MM.1S (cell line): Measurements from ENCODE around the gene TP53AIP1.

Experiments
- DNase-seq: peaks from one replicate; pipeline ENCODE4 v3.0.0-alpha.2; 2015
- H2AFZ ChIP-seq: fragments of 300-600 bp; sonication (generic); 2 replicates; pipeline ENCODE4 v1.6.0; 2016; ENCODE audit warnings: antibody characterized with exemption, low read length
- H3F3A ChIP-seq: fragments of 300-600 bp; sonication (generic); 2 replicates; pipeline ENCODE4 v1.6.1; 2016; ENCODE audit warnings: mild to moderate bottlenecking, antibody characterized with exemption, low read length, moderate library complexity, mixed read lengths; ENCODE audit not compliant: insufficient read depth
- H3K27ac ChIP-seq: fragments of 300-600 bp; sonication (generic); 2 replicates; pipeline ENCODE4 v1.5.1; 2016; ENCODE audit warnings: mild to moderate bottlenecking, low read length
- H3K27me3 ChIP-seq: fragments of 300-600 bp; sonication (generic); replicated peaks from 2 replicates; pipeline ENCODE4 v1.6.0; 2016; ENCODE audit warnings: low read length; ENCODE audit not compliant: insufficient read depth
- H3K36me3 ChIP-seq: fragments of 300-600 bp; sonication (generic); replicated peaks from 2 replicates; pipeline ENCODE4 v1.6.1; 2016; ENCODE audit warnings: mild to moderate bottlenecking, low read length, mixed read lengths; ENCODE audit not compliant: insufficient read depth
- H3K4me1 ChIP-seq: fragments of 300-600 bp; sonication (generic); 2 replicates; pipeline ENCODE4 v1.6.1; 2016; ENCODE audit warnings: low read length, mixed read lengths
- H3K4me2 ChIP-seq: fragments of 300-600 bp; sonication (generic); 2 replicates; pipeline ENCODE4 v1.6.0; 2016; ENCODE audit warnings: low read depth, low read length
- H3K4me3 ChIP-seq: fragments of 300-600 bp; sonication (generic); 2 replicates; pipeline ENCODE4 v1.5.1; 2016; ENCODE audit warnings: low read length, mixed read lengths
- H3K79me2 ChIP-seq: fragments of 300-600 bp; sonication (generic); 2 replicates; pipeline ENCODE4 v1.6.1; 2016; ENCODE audit warnings: mixed run types, low read length, mixed read lengths
- H3K9ac ChIP-seq: fragments of 300-600 bp; sonication (generic); 2 replicates; pipeline ENCODE4 v1.6.1; 2016; ENCODE audit warnings: low read length, mixed read lengths
- H3K9me2 ChIP-seq: fragments of 300-600 bp; sonication (generic); replicated peaks from 2 replicates; pipeline ENCODE4 v1.6.1; 2016; ENCODE audit warnings: mild to moderate bottlenecking, low read length, mixed read lengths; ENCODE audit not compliant: insufficient read depth
- H3K9me3 ChIP-seq: fragments of 300-600 bp; sonication (generic); replicated peaks from 2 replicates; pipeline ENCODE4 v1.6.1; 2016; ENCODE audit warnings: mild to moderate bottlenecking, low read length, mixed read lengths; ENCODE audit not compliant: insufficient read depth
- H4K20me1 ChIP-seq: fragments of 300-600 bp; sonication (generic); 2 replicates; pipeline ENCODE4 v1.6.1; 2016; ENCODE audit warnings: mild to moderate bottlenecking, low read length, moderate library complexity, mixed read lengths; ENCODE audit not compliant: insufficient read depth
- CTCF ChIP-seq: fragments of 300-600 bp; sonication (generic); IDR thresholded peaks from 2 replicates; pipeline ENCODE4 v1.5.1; 2016; ENCODE audit warnings: antibody characterized with exemption, low read length, mixed read lengths
- EZH2 ChIP-seq: fragments of 300-600 bp; sonication (generic); optimal IDR thresholded peaks from 2 replicates; pipeline ENCODE3; 2017; ENCODE audit warnings: low read depth, mild to moderate bottlenecking, antibody characterized with exemption, low read length, mixed read lengths
- EZH2phosphoT487 ChIP-seq: fragments of 300-600 bp; sonication (generic); IDR thresholded peaks from 2 replicates; pipeline ENCODE4 v1.6.1; 2018; ENCODE audit warnings: antibody characterized with exemption, low read length

Gene TP53AIP1

GRCh38 chr11:128911239-128911638 is 31.4 kb downstream of the TP53AIP1 start:
- Histone ChIP-seq H3F3A (no peaks in the 10 kb centered on the region), H3K79me2 (no peaks in the 10 kb centered on the region), H4K20me1 (no peaks in the 10 kb centered on the region), H3K4me3 (no peak overlapping the region), H3K9me3 (no peaks in the 10 kb centered on the region), H3K36me3 (no peaks in the 10 kb centered on the region), H3K27me3 (no peaks in the 10 kb centered on the region), H3K9ac (no peak overlapping the region), H3K4me1 (no peaks in the 10 kb centered on the region), H3K27ac (no peak overlapping the region), H3K4me2 (no peak overlapping the region), H3K9me2 (no peaks in the 10 kb centered on the region), H2AFZ (no peak overlapping the region)
- DNase-seq = no peak
- TF ChIP-seq EZH2phosphoT487 (no peak), EZH2 (no peak), CTCF (no peak)

DNA sequence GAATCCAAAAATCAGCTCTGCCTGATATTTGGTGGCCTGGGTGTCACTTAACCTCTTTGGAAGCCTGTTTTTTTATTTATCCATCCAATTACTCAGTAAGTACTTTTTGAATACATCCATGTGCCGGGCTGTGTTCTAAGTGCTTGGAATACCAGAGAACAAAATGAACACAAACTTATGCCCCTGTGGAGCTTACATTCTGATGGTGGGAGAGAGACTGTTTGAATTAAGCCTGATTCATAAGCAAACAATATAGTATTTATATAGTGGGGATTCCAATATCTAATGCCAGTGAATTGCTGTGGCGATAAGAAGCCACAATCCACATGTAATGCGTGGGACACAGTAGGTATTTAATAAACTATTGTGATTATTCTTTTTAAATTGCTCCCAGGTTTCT is 32.1 kb downstream of the TP53AIP1 start:
- TF ChIP-seq CTCF (no peak), EZH2 (no peak), EZH2phosphoT487 (no peak)

GRCh38 chr11:128909438-128910125 is 33.1 kb downstream of the TP53AIP1 start:
- Histone ChIP-seq H3K27ac (no peak overlapping the region), H3K4me3 (no peak overlapping the region), H3F3A (no peaks in the 10 kb centered on the region), H3K36me3 (no peaks in the 10 kb centered on the region), H3K27me3 (no peaks in the 10 kb centered on the region), H3K4me1 (no peaks in the 10 kb centered on the region), H3K79me2 (no peaks in the 10 kb centered on the region), H3K4me2 (no peak overlapping the region), H4K20me1 (no peaks in the 10 kb centered on the region), H3K9me3 (no peaks in the 10 kb centered on the region), H3K9me2 (no peaks in the 10 kb centered on the region), H2AFZ (no peak overlapping the region), H3K9ac (no peak overlapping the region)
- TF ChIP-seq EZH2phosphoT487 (no peak), EZH2 (no peak), CTCF (no peak)
- DNase-seq = no peak

More for the DNA sequence above, 32.1 kb downstream of the TP53AIP1 start:
- no peaks in the 10 kb centered on the region for H3K36me3 ChIP-seq
- H3K27me3 ChIP-seq = no peaks in the 10 kb centered on the region
- no peak for DNase-seq
- H3K4me2 ChIP-seq = no peak overlapping the region
- H3K79me2 ChIP-seq = no peaks in the 10 kb centered on the region
- H3K27ac ChIP-seq = no peak overlapping the region
- no peaks in the 10 kb centered on the region for H3K4me1 ChIP-seq
- H4K20me1 ChIP-seq = no peaks in the 10 kb centered on the region
- H2AFZ ChIP-seq = no peak overlapping the region
- H3K9me2 ChIP-seq = no peaks in the 10 kb centered on the region
- H3K4me3 ChIP-seq = no peak overlapping the region
- no peak overlapping the region for H3K9ac ChIP-seq
- H3F3A ChIP-seq = no peaks in the 10 kb centered on the region
- H3K9me3 ChIP-seq = no peaks in the 10 kb centered on the region
